Left renal pelvis (tissue), 4 donors: ENCODE results near the gene S100G. TPM values are rescaled to one million over a fixed set of nuclear protein-coding genes. Genes with fewer than 3 reads are reported as not detected.
"Not testable (repeated sequence)": the region's sequence is repeated elsewhere in the genome, so short reads cannot be mapped to it uniquely, and the experiment has no call there.

Experiments
- DNase-seq, 4 donors: peaks; one replicate each; pipeline ENCODE4 v3.0.0-alpha.2; 2013; ENCODE audit warnings: low read depth in 4 of 4, low spot score in 3 of 4
- polyA plus RNA-seq, 4 donors: library from polyadenylated mRNA; unstranded; fragments of 120-200 nt; gene quantifications; one replicate each; pipeline ENCODE4 v1.2.1, GENCODE V29; 2013; ENCODE audit not compliant: insufficient read length in 4 of 4

The S100G gene, protein sequence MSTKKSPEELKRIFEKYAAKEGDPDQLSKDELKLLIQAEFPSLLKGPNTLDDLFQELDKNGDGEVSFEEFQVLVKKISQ
- polyA plus RNA-seq, result not detected

DNA sequence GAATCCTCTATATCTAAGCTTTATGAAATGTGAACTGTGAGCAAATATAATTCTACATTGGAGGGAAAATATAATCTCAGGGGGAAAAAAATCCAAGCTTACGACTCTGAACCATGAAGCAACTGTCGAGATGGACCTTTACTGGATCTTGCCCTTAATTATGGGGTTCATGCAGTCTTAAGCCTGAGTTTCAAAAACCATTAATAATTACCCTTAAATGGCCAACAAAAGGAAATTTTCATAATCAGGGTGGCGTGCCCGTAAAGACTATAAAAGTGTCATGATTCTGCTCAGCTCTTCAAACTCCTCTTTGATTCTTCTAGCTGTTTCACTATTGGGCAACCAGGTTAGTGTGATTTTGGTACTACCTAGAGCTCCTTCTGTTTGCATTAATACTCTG, at the start of gene S100G:
S100G (plus strand) TSS at position 301 of the 400 bp plus-strand sequence. CDS start 849 bp downstream, outside the sequence.
- DNase-seq, result no peak

DNA sequence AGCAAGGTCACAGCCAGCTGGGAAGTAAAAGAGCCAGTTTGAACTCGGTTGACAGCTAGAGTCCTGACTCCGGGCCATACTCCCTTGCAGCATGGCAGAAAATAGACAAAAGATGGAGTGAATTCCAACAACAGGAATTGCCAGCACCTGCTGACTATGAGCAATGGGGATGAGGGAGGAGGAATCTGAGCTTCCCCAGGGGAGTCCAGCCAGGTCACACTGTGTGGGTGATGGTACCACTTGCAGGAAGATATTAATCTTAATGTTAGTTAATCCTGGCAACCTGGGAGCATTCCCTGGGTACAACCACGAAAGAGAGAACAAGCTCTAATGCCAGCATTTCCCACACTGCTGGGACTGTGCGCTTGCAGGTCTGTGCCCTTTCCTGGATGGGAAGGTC, 48.1 kb upstream of the S100G start:
- DNase-seq, result no peak

DNA sequence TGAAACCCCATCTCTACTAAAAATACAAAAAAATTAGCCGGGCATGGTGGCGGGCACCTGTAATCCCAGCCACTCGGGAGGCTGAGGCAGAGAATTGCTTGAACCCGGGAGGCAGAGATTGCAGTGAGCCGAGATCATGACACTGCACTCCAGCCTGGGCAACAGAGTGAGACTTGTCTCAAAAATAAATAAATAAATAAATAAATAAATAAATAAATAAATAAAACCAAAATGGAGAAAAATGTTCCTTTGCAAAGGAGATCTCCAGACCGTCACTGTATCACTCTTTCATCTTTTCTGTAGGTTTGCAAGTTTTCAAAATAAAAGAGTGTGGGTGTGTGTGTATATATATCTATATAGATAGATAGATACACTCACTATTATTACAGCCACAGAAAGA, 46.7 kb upstream of the S100G start:
- DNase-seq, result not testable (repeated sequence)

DNA sequence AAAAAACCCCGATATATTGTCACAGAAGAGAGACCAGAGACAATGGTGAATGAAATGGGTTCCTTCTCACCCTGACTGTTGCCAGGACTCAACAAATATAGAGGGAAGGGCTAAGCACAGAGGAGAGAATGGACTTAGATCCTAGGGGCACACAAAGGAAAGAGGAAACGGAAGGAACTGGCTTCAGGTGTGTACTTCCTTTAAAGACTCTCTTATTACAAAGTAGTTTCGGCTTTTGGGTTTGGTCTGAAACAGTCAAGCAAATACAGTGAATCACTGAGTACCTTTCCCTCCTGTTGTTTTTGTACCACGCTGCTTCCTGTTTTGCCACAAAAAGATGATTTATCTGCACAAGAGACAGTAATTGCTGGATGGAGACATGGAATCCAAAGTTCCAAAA, 46.1 kb upstream of the S100G start:
- DNase-seq, result no peak

DNA sequence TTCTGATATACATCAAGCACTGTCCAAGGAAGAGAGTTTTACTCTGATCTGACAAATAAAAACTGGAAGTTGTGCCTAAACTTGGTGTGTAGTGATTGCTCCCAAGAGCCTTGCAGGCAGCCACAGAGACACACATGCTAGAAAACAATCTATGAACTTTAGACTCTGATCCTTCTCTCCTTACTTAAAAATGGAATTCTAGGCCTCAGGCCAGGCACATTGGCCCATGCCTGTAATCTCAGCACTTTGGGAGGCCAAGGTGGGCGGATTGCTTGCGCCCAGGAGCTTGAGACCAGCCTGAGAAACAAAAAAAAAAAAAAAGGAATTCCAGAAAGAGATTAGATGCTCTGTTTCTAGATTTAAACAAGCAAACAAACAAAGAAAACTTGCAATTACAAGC, 45.6 kb upstream of the S100G start:
- DNase-seq, result no peak

DNA sequence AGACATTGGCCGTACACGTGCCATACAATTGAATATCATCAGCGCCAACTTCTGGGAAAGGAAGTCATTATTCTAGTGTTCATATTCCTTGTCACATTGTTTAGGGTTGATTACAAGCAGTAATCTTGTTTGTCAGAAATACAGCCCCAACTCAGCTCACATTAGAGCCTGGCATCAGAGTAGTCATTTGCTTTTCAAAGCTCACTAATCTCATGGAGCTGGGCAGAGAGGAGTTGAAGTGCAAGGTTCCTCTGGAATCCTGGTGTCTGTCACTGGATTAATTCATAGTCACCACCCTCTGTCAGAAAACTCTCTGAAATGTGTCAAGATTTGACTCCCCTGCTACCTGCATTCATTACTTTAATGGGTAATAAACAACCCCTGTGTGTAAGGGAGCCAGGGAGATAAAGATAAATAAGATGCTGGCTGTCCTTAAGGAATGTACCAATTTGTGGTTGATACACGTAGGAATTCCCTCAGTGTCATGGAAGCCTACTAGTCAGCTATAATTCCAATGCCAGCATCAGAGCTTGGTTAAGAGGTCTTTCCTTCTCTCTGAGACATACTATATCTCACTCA, 43.7 kb upstream of the S100G start:
- DNase-seq, result no peak

DNA sequence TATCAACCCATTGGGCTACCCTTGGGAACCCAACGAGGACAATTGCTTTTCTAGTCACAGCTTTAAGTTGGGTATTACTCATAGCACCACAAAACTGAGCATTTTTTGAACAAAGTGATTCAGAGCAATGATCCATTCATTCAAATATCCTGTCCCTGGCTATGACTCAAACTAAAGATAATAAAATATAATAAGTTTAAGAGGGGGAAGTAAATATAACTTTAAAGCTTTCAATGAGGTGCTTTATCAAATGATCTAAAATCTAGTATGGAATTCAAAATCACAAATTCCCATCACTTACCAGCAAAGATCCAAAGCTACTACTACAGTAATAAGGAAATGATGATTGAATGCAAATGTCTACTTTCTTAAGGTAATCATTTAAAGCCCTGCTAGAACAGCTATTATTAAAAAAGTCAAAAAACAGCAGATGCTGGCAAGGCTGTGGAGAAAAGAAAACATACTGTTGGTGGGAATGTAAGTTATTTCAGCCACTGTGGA, 39.8 kb upstream of the S100G start:
- DNase-seq, result no peak

DNA sequence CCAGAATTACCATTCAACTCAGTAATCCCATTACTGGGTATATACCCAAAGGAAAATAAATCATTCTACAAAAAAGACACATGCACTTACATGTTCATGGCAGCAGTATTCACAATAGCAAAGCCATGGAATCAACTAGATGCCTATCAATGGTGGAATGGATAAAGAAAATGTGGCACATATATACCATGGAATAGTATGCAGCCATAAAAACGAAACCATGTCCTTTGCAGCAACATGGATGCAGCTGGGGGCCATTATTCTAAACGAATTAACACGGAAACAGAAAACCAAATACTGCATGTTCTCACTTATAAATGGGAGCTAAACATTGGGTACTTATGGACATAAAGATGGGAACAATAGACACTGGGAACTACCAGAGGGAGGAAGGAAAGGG, 39.3 kb upstream of the S100G start:
- DNase-seq, result not testable (repeated sequence)

DNA sequence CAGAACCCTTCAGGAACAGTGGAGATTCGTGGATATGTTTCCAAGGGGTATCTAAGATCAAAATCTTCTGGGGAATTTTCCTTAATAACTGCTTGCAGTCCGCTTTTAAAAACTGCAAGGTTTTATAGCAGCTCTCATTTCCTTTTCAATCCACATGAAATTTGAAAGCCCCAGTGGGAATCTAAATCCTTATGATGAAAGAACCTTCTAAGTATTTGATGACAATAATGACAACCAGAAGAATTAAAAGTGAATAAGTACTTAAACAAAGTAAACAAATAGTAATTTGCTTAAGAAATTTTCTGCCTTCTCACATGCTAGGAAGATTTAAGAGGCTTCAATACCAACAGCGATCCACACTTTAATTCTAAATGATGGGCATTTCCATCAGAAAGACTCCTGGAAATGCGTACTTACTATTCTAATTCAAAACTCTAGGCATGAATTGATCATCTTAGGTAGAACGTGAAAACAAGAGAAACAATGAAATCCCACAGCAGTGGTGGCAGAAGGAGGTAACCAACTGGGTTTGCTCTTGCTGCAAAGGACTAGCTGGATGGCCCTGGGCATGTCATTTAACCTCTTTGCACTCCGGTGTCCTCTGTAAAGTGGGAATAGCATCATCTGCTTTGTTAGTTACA, 37.6 kb upstream of the S100G start:
- no peak for DNase-seq

DNA sequence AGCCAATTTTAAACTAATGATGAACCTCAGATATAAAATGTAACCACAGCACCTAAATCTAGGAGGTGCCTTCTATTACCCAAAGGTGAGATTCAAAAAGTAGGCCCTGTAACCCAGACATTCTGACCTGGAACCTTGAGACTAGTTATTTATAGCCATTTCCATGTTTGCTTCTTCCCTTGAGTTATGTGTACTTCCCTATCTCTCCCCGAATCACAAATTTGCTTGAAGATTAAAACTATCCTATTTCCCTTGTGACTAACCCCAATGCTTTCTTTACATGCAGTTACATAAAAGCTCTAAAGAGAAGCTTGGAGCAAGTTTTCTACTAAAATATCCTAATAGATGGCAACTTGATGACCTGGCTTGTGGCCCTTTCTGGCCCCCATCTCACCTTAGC, 32.6 kb upstream of the S100G start:
- DNase-seq, result no peak

DNA sequence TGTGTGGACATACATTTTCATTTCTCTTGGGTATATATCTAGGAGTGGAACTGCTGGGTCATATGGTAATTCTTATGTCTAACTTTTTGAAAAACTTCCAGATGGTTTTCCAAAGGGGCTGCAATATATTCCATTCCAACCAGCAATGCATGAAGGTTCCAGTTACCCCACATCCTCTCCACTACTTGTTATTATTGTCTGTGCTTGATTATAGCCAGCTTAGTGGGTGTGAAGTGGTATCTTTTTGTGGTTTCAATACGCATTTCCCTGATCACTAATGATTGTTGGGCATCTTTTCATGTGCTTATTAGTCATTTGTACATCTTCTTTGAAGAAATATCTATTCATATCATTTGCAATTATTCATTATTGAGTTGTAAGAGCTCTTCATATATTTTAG, 31.5 kb upstream of the S100G start:
- no peak for DNase-seq

DNA sequence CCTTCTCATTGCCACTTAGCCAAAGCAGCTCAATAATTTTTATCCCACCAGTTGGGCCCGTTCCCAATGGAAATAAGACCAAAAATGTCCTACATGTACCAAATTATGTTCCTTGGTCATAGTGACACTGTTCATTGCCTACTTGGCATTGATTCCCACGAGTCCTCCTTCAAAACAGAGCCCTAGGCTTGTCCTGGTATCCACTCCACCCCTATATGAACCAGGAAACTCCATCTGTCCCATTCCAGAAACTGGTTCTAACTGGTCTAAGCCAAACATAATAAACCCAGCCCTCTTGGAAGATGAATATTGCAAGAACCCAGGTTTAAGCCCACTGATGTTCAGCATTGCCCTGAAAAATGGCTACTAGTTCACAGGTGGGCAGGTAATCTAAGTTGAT, 30.9 kb upstream of the S100G start:
- no peak for DNase-seq

DNA sequence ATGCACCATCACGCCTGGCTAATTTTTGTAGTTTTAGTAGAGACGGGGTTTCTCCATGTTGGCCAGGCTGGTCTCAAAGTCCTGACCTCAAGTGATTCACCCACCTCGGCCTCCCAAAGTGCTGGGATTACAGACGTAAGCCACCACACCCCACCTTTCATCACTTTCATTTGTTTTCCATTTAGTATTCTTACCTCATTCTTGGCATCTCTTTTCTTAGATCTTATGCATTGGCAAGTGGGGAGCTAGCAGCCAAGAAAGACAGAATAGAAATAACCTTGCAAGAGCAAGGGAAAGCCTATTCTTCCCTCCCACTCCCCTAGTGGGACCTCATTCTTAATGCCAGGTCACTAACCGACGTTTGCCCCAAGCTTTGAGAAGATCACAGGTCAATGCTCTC, 21.4 kb upstream of the S100G start:
- not testable (repeated sequence) for DNase-seq

DNA sequence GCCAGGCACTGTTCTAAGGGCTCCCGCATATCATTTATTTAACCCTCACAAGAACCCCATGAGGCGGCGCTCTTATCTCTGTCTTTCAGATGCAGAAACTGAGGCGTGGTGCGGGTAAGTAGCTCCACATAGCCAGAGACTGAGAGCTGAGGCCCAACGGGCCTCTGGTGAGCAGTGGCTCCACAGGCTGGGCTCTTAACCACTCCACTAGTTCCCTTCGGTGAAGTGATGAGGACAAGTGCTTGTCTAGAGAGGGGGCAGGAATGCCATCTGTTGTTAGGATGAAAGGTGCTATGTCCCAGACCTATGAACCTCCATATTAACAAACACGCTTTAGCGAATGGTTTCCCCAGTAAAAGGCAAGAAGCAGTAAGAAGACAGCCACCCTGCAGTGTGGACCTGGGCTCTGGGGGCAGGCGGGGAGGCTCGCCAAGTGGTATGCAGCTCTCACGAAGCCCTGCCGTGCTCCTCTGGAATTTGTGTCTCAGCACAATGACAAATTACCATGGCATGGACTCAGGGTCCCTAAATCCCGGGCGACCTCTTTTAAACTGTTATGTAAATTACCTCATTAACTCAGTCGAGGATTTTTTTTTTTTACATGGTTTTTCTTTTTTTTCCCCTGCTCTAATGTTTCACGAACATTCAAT, 20.9 kb upstream of the S100G start:
- DNase-seq, result no peak

DNA sequence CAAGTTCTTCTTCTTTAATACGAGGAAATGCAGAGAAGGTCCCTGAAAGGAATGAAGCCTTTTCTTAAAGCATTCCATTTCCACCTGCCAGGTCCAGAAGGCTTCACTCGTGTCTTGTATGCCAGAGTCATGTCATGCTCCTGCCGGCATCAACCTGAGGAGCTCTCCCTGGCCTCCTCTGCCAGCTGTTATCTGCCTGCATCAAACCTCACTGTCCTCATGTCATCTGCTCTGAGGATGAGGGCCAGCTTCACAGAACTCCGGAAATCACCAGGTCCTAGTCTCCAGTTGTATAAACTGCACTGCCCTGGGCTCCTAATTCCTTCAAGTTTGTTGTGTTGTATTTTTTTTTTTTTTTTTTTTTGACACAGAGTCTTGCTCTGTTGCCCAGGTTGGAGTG, 20.0 kb upstream of the S100G start:
- DNase-seq, result no peak

DNA sequence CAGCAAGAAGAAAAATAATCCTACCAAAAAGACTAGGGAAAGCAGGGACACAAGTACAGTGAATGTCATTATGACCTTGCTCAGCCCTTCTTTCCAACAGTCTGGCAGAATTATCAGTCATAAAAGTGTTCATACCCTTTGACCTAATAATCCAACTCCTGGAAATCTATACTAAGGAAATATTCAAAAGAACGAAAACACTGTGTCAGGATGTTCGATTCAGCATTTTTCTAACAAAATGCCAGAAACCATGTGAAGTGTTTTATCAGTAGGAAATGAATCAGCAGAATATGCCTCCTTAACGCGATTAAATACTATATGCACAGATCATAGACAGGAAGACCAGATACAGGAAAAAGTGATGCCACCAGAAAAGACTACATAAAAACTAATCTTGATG, 16.2 kb upstream of the S100G start:
- no peak for DNase-seq

DNA sequence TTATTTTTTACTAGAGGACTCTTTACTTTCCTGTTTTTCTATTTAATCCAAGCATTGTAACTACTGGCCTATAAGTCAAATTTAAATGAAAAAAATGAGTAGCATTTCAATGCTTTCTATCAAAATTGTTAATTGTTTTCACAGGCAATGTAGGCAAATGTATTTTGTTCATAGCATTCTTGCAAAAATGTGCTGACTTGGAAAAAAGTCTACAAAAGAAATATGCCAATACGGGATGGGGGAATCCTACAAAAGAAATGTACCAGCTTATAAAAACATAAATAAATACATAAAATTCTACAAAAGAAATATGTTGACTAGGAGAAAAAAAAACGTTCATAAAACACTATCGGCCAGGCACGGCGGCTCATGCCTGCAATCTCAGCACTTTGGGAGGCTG, 14.9 kb upstream of the S100G start:
- no peak for DNase-seq

DNA sequence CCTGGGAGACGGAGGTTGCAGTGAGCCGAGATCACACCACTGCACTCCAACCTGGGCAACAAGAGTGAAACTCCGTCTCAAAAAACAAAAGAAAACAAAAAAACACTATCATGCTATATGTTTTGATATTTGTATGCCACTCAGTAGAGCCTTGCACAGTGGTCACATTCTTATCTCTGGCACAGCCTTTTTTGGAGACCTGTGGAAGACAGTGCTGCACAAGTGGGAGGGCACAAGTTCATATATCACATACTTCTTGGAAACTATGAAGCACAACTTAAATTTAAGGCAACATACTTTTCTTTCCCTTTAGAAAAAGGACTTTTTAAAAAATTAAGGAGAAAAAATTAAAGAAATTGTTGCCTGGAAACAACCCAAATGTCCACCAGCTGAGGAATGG, 14.4 kb upstream of the S100G start:
- no peak for DNase-seq

DNA sequence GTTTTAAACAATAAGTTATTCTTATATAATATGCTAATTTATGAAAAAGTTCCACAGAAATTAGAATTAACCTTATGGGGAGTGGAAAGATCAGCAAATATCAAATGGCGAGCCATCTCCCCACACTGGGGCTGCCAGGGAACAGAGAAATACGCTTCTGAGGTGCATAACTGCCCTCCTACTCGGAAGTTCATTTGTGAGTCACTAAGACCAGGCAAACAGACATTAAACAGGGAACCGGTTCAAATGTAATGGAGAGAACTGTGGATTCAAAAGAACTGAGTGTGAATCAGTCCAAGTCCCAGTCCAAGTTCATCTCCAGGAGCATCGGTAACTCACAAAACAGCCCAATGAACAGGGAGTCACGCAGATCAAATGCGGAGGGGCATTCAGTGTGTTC, 11.4 kb upstream of the S100G start:
- DNase-seq, result no peak

DNA sequence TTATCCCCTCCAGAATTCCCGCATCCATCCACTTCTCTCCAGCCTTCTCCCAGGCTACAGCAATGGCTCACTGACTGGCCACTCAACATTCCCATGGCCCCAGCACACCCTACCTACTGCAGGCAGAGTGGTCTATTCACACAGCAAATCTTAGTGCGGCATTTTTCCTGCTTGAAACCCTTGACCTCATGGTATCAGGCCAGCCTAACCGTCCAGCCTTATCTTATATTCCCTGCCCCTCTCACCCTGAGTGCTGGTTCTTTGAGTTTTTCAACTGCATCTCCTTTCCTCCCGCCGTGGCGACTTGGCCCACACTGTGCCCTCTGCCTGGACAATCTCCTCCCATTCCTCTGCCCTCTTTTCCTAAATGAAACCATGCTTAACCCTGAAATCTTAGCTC, 10.0 kb upstream of the S100G start:
- no peak for DNase-seq

DNA sequence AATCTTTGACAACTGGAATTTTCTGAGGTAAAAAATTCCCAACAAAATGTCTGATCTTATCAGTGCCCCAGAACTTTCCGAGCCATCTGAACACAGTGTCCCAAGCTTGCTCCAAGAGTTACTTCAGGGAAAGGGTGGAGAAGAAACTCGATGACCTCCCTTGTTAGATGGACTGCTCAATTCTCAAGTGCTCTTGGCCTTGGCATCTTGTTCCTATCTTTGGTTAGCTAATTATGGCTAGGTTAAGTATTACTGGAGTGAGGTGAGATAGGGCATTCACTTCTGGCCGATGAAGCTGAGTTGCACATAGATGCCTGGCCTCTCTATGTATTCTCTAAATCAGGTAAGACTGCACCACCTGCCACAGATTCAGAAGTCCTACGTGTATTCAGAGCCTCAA, 9.1 kb upstream of the S100G start:
- DNase-seq, result no peak

DNA sequence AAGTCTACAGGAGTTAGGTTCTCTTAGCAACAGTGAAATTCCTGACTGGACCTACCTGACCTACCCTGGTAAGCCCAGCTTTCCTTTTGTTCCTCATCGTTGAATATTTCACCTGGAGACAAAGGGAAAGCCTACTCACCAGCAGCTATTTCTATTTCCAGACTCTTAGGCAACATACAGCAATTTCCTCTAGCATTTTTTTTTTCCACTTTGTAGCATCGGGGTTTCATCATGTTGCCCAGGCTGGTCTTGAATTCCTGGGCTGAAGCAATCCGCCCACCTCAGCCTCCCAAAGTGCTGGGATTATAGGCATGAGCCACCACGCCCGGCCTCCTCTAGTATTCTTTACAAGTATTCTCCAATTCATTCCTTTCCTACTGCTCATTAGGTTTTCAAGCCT, 6.8 kb upstream of the S100G start:
- DNase-seq, result no peak
